ENCODE data around the gene KRTAP4-1.
"Not testable (repeated sequence)": the region's sequence is repeated elsewhere in the genome, so short reads cannot be mapped to it uniquely, and the experiment has no call there.

- TF ChIP-seq CTCF (IDR thresholded peaks at IDR 0.05; ENCODE audit: poor library complexity); EZH2 (IDR thresholded peaks at IDR 0.05; ENCODE audit: borderline replicate concordance); EZH2phosphoT487 (IDR thresholded peaks at IDR 0.05; ENCODE audit: low read depth, severe bottlenecking, unreplicated experiment): not testable (repeated sequence)
These were observed 44.8 kb downstream of the KRTAP4-1 start for GRCh38 chr17:41139865-41140264.
